ENCODE measurements around the gene PARD3B. TPM values are rescaled to one million over a fixed set of nuclear protein-coding genes. Genes with fewer than 3 reads are reported as not detected.

PARD3B gene
- total RNA-seq, 1 experiment from 2014 or later: 2.0 TPM

DNA sequence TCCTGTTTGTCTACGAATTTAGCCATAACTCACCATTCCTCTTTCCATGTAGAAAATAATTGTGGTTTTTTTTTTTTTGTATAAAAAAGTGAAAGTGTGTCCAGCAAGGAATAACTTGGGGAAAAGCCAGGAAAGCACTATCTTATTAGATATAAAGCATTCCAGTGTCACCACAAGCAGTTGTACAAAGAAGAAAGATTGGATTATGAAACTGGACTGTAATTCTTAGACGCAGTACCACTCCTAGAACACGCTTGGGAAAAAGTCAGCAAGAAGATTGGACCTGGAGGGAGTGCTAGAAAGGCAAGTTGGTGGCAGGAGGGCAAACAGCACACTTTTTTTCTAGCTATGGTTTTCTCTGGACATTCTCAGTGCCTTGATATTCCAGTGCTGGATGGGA, 186.7 kb downstream of the PARD3B start:
- Histone ChIP-seq H3K9me2 (ENCODE audit: insufficient read depth) (no peaks in the 10 kb centered on the region), H3K27me3 (ENCODE audit: insufficient read depth, low read length) (no peaks in the 10 kb centered on the region), H3K27ac (ENCODE audit: low read depth, low read length) (no peak overlapping the region), H3K4me1 (ENCODE audit: control insufficient read depth in 1 of 2, insufficient read depth in 2 of 2, low read length in 2 of 2) (no peaks in the 10 kb centered on the region), H3K4me2 (ENCODE audit: low read length) (no peak overlapping the region), H3K79me2 (ENCODE audit: insufficient read depth, low read length) (no peaks in the 10 kb centered on the region), H3K4me3 (replicated peaks in 1 of 2; ENCODE audit: low read depth in 1 of 2, low read length in 2 of 2) (no peak overlapping the region), H3K9me3 (ENCODE audit: control insufficient read depth in 1 of 2, insufficient read depth in 1 of 2, low read depth in 1 of 2, low read length in 2 of 2) (no peaks in the 10 kb centered on the region), H2AFZ (ENCODE audit: low read depth, low read length, poor library complexity, severe bottlenecking) (no peak overlapping the region), H3K36me3 (ENCODE audit: control insufficient read depth in 1 of 2, insufficient read depth in 2 of 2, low read length in 2 of 2) (no peaks in the 10 kb centered on the region), H3K9ac (ENCODE audit: low read length) (no peak overlapping the region), H4K20me1 (ENCODE audit: insufficient read depth) (no peaks in the 10 kb centered on the region)
- ChIA-PET CTCF (no interaction called here), POLR2A (no interaction called here), RAD21 (ENCODE audit: low non-redundant PET in 1 of 2, low total read pairs in 2 of 2, uncharacterized antibody in 2 of 2, unreplicated experiment in 2 of 2) (no interaction called here)
- TF ChIP-seq EGR1 (IDR thresholded peaks at IDR 0.05; ENCODE audit: low read depth): no peak
- no peak for TF ChIP-seq RAD21 (IDR thresholded peaks at IDR 0.05; ENCODE audit: low read depth)
- TF ChIP-seq SP1 (IDR thresholded peaks at IDR 0.05; ENCODE audit: low read depth): no peak
- no peak for TF ChIP-seq FOSL1 (IDR thresholded peaks at IDR 0.05; ENCODE audit: low read depth)
- TF ChIP-seq, protein P1, sequence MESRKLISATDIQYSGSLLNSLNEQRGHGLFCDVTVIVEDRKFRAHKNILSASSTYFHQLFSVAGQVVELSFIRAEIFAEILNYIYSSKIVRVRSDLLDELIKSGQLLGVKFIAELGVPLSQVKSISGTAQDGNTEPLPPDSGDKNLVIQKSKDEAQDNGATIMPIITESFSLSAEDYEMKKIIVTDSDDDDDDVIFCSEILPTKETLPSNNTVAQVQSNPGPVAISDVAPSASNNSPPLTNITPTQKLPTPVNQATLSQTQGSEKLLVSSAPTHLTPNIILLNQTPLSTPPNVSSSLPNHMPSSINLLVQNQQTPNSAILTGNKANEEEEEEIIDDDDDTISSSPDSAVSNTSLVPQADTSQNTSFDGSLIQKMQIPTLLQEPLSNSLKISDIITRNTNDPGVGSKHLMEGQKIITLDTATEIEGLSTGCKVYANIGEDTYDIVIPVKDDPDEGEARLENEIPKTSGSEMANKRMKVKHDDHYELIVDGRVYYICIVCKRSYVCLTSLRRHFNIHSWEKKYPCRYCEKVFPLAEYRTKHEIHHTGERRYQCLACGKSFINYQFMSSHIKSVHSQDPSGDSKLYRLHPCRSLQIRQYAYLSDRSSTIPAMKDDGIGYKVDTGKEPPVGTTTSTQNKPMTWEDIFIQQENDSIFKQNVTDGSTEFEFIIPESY (IDR thresholded peaks at IDR 0.05; ENCODE audit: extremely low read depth, insufficient replicate concordance, low read length): no peak
- TF ChIP-seq, protein P2, sequence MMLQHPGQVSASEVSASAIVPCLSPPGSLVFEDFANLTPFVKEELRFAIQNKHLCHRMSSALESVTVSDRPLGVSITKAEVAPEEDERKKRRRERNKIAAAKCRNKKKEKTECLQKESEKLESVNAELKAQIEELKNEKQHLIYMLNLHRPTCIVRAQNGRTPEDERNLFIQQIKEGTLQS (IDR thresholded peaks at IDR 0.05): no peak
- TF ChIP-seq, protein P3, sequence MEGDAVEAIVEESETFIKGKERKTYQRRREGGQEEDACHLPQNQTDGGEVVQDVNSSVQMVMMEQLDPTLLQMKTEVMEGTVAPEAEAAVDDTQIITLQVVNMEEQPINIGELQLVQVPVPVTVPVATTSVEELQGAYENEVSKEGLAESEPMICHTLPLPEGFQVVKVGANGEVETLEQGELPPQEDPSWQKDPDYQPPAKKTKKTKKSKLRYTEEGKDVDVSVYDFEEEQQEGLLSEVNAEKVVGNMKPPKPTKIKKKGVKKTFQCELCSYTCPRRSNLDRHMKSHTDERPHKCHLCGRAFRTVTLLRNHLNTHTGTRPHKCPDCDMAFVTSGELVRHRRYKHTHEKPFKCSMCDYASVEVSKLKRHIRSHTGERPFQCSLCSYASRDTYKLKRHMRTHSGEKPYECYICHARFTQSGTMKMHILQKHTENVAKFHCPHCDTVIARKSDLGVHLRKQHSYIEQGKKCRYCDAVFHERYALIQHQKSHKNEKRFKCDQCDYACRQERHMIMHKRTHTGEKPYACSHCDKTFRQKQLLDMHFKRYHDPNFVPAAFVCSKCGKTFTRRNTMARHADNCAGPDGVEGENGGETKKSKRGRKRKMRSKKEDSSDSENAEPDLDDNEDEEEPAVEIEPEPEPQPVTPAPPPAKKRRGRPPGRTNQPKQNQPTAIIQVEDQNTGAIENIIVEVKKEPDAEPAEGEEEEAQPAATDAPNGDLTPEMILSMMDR (IDR thresholded peaks at IDR 0.05 in 2 of 3, conservative IDR thresholded peaks at IDR 0.05 in 1 of 3; ENCODE audit: borderline replicate concordance in 1 of 3, insufficient read depth in 1 of 3, low read depth in 2 of 3, low read length in 2 of 3): no peak
- TF ChIP-seq, protein P4, sequence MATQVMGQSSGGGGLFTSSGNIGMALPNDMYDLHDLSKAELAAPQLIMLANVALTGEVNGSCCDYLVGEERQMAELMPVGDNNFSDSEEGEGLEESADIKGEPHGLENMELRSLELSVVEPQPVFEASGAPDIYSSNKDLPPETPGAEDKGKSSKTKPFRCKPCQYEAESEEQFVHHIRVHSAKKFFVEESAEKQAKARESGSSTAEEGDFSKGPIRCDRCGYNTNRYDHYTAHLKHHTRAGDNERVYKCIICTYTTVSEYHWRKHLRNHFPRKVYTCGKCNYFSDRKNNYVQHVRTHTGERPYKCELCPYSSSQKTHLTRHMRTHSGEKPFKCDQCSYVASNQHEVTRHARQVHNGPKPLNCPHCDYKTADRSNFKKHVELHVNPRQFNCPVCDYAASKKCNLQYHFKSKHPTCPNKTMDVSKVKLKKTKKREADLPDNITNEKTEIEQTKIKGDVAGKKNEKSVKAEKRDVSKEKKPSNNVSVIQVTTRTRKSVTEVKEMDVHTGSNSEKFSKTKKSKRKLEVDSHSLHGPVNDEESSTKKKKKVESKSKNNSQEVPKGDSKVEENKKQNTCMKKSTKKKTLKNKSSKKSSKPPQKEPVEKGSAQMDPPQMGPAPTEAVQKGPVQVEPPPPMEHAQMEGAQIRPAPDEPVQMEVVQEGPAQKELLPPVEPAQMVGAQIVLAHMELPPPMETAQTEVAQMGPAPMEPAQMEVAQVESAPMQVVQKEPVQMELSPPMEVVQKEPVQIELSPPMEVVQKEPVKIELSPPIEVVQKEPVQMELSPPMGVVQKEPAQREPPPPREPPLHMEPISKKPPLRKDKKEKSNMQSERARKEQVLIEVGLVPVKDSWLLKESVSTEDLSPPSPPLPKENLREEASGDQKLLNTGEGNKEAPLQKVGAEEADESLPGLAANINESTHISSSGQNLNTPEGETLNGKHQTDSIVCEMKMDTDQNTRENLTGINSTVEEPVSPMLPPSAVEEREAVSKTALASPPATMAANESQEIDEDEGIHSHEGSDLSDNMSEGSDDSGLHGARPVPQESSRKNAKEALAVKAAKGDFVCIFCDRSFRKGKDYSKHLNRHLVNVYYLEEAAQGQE (IDR thresholded peaks at IDR 0.05; ENCODE audit: low read depth): no peak
- no peak for TF ChIP-seq TCF7L2 (IDR thresholded peaks at IDR 0.05; ENCODE audit: borderline replicate concordance, extremely low read depth, insufficient read depth, insufficient read length)
- no peak for TF ChIP-seq CBX3 (IDR thresholded peaks at IDR 0.05; ENCODE audit: low read depth)
- TF ChIP-seq, protein P5, sequence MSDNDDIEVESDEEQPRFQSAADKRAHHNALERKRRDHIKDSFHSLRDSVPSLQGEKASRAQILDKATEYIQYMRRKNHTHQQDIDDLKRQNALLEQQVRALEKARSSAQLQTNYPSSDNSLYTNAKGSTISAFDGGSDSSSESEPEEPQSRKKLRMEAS (IDR thresholded peaks at IDR 0.05): no peak
- TF ChIP-seq POLR2A (IDR thresholded peaks at IDR 0.05; ENCODE audit: borderline replicate concordance, extremely low read depth, insufficient read depth, insufficient read length): no peak
- no peak for TF ChIP-seq EZH2 (IDR thresholded peaks at IDR 0.05)
- TF ChIP-seq SIN3A (IDR thresholded peaks at IDR 0.05; ENCODE audit: low read depth): no peak
- TF ChIP-seq POLR2AphosphoS5 (IDR thresholded peaks at IDR 0.05; ENCODE audit: low read depth, low read length): no peak
- no peak for DNase-seq (ENCODE audit: low read depth, low spot score)
- ATAC-seq: no peak
- intact Hi-C loops (cut with micrococcal nuclease): no loop called here
- no TSS peak for BruUV-seq (replicated peaks)
